ENCODE measurements around the gene HOXB3.

DNA sequence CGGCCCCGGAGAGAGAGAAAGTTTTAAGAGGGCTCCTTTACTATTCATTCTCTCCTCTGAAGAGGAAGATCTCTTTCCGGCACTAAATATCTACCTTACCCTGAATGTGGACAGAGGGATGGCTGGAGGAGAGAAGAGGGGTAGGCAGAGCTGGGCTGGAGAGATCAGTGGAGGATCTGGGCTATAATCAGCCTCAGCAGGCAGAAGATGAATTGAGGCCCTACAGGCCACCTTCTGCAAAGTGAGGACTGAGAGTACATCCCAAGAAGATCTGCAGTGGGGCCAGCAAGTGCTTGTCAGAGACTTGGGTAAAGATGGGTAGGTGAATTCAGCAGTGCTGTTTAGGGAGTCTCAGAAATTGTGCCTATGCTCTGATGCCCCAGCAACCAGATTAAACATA lies 52.7 kb downstream of the HOXB3 start:
- TF ChIP-seq, protein P1, sequence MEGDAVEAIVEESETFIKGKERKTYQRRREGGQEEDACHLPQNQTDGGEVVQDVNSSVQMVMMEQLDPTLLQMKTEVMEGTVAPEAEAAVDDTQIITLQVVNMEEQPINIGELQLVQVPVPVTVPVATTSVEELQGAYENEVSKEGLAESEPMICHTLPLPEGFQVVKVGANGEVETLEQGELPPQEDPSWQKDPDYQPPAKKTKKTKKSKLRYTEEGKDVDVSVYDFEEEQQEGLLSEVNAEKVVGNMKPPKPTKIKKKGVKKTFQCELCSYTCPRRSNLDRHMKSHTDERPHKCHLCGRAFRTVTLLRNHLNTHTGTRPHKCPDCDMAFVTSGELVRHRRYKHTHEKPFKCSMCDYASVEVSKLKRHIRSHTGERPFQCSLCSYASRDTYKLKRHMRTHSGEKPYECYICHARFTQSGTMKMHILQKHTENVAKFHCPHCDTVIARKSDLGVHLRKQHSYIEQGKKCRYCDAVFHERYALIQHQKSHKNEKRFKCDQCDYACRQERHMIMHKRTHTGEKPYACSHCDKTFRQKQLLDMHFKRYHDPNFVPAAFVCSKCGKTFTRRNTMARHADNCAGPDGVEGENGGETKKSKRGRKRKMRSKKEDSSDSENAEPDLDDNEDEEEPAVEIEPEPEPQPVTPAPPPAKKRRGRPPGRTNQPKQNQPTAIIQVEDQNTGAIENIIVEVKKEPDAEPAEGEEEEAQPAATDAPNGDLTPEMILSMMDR (CRISPR knock-in tag; IDR thresholded peaks at IDR 0.05) = no peak
- TF ChIP-seq, protein P2, sequence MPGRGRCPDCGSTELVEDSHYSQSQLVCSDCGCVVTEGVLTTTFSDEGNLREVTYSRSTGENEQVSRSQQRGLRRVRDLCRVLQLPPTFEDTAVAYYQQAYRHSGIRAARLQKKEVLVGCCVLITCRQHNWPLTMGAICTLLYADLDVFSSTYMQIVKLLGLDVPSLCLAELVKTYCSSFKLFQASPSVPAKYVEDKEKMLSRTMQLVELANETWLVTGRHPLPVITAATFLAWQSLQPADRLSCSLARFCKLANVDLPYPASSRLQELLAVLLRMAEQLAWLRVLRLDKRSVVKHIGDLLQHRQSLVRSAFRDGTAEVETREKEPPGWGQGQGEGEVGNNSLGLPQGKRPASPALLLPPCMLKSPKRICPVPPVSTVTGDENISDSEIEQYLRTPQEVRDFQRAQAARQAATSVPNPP (CRISPR knock-in tag; IDR thresholded peaks at IDR 0.05) = no peak
- TF ChIP-seq HCFC1 (IDR thresholded peaks at IDR 0.05; ENCODE audit: low read depth, low read length) = no peak
- no peak for TF ChIP-seq ZNF614 (CRISPR knock-in tag; IDR thresholded peaks at IDR 0.05; ENCODE audit: borderline replicate concordance)
- TF ChIP-seq, protein P3, sequence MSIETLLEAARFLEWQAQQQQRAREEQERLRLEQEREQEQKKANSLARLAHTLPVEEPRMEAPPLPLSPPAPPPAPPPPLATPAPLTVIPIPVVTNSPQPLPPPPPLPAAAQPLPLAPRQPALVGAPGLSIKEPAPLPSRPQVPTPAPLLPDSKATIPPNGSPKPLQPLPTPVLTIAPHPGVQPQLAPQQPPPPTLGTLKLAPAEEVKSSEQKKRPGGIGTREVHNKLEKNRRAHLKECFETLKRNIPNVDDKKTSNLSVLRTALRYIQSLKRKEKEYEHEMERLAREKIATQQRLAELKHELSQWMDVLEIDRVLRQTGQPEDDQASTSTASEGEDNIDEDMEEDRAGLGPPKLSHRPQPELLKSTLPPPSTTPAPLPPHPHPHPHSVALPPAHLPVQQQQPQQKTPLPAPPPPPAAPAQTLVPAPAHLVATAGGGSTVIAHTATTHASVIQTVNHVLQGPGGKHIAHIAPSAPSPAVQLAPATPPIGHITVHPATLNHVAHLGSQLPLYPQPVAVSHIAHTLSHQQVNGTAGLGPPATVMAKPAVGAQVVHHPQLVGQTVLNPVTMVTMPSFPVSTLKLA (IDR thresholded peaks at IDR 0.05) = no peak
- TF ChIP-seq, protein P4, sequence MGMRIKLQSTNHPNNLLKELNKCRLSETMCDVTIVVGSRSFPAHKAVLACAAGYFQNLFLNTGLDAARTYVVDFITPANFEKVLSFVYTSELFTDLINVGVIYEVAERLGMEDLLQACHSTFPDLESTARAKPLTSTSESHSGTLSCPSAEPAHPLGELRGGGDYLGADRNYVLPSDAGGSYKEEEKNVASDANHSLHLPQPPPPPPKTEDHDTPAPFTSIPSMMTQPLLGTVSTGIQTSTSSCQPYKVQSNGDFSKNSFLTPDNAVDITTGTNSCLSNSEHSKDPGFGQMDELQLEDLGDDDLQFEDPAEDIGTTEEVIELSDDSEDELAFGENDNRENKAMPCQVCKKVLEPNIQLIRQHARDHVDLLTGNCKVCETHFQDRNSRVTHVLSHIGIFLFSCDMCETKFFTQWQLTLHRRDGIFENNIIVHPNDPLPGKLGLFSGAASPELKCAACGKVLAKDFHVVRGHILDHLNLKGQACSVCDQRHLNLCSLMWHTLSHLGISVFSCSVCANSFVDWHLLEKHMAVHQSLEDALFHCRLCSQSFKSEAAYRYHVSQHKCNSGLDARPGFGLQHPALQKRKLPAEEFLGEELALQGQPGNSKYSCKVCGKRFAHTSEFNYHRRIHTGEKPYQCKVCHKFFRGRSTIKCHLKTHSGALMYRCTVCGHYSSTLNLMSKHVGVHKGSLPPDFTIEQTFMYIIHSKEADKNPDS (CRISPR knock-in tag; IDR thresholded peaks at IDR 0.05) = no peak
- TF ChIP-seq ZFX (CRISPR knock-in tag; IDR thresholded peaks at IDR 0.05; ENCODE audit: low read depth) = no peak
- TF ChIP-seq ZNF501 (CRISPR knock-in tag; IDR thresholded peaks at IDR 0.05) = no peak
- TF ChIP-seq U2AF2 (IDR thresholded peaks at IDR 0.05; ENCODE audit: low read depth, low read length) = no peak
- TF ChIP-seq, protein P5, sequence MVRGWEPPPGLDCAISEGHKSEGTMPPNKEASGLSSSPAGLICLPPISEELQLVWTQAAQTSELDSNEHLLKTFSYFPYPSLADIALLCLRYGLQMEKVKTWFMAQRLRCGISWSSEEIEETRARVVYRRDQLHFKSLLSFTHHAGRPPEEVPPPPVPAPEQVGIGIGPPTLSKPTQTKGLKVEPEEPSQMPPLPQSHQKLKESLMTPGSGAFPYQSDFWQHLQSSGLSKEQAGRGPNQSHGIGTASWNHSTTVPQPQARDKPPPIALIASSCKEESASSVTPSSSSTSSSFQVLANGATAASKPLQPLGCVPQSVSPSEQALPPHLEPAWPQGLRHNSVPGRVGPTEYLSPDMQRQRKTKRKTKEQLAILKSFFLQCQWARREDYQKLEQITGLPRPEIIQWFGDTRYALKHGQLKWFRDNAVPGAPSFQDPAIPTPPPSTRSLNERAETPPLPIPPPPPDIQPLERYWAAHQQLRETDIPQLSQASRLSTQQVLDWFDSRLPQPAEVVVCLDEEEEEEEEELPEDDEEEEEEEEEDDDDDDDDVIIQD (CRISPR knock-in tag; IDR thresholded peaks at IDR 0.05; ENCODE audit: low read depth) = no peak
- TF ChIP-seq, protein P6, sequence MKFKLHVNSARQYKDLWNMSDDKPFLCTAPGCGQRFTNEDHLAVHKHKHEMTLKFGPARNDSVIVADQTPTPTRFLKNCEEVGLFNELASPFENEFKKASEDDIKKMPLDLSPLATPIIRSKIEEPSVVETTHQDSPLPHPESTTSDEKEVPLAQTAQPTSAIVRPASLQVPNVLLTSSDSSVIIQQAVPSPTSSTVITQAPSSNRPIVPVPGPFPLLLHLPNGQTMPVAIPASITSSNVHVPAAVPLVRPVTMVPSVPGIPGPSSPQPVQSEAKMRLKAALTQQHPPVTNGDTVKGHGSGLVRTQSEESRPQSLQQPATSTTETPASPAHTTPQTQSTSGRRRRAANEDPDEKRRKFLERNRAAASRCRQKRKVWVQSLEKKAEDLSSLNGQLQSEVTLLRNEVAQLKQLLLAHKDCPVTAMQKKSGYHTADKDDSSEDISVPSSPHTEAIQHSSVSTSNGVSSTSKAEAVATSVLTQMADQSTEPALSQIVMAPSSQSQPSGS (CRISPR knock-in tag; IDR thresholded peaks at IDR 0.05) = no peak
- TF ChIP-seq GLI4 (CRISPR knock-in tag; IDR thresholded peaks at IDR 0.05; ENCODE audit: borderline replicate concordance) = no peak
